ENCODE measurements around the gene RPL36.

RPL36 gene

GRCh38 chr19:5690125-5690954, at the start of gene RPL36:
RPL36 (plus strand) TSS chr19:5690295; CDS start chr19:5690508, 213 bp downstream.
- Histone ChIP-seq H3K36me3 (peaks cover 36 to 49% (median 47%) of the 10 kb centered on the region in 11 experiments), H3K9me3 (replicated peaks in 1 of 11) (no peaks in the 10 kb centered on the region), H3K4me1 (peaks cover 25 to 38% (median 32%) of the 10 kb centered on the region in 10 experiments), H3K27ac (peak within 1 kb of the TSS; percentile 82 to 97 (median 95)), H4K20me1 (peaks cover 50 to 60% (median 51%) of the 10 kb centered on the region in 11 experiments), H3K27me3 (no peaks in the 10 kb centered on the region), H3K9ac (peak within 1 kb of the TSS; percentile 87 to 99 (median 95)), H3K4me3 (peak within 1 kb of the TSS; percentile 77 to 99 (median 96)), H3K4me2 (peak within 1 kb of the TSS; percentile 70 to 93 (median 85))
- no peak for TF ChIP-seq Cebpa-rat (IDR thresholded peaks at IDR 0.05)

DNA sequence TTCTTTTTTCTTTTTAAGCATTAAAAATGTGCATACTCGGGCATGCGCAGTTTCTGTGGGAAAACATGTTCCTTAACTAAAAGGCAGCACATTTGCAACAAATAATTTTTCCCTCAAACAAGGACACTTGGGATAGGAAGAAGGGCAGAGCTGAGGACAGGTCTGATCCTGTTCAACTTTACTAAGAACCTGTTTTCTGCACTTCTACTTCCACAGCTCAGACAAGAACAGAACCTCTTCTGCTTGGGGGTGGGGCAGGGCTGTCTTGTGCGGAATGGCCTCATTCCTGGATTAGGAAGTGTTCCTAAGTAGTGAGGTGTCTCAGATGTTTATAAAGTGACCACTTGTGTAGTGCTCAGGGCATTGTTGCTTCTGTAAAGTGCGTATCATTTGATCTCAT, 48.9 kb upstream of the RPL36 start:
- Histone ChIP-seq H3K36me3 (peaks cover 75 to 100% (median 97%) of the 10 kb centered on the region in 11 experiments), H3K9me3 (replicated peaks in 1 of 11) (no peaks in the 10 kb centered on the region), H3K27ac (no peak overlapping the region), H3K4me3 (no peak overlapping the region), H4K20me1 (peaks cover 99 to 100% (median 100%) of the 10 kb centered on the region in 11 experiments), H3K27me3 (no peaks in the 10 kb centered on the region), H3K4me1 (peaks cover 0 to 6% (median 0%) of the 10 kb centered on the region in 10 experiments; a peak in 1 of 20 replicates), H3K9ac (no peak overlapping the region), H3K4me2 (no peak overlapping the region)
- TF ChIP-seq Cebpa-rat (IDR thresholded peaks at IDR 0.05): no peak

DNA sequence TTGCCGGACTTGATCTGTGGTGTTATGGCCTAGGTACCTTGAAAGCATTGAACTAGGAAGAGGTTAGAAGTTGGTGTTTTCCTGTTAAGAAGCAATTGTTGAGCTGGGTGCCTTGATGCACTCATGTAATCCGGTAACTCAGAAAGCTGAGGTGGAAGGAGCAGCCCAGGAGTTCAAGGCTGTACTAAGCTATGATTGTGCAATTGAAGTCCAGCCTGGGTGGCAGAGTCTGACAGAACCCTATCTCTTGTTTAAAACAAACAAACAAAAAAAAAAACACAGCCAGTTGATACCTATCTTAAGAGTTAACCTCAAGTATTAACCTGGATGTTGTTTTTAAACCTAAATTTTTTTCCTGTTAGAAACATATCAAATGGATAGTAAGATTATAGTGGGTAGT, 47.9 kb upstream of the RPL36 start:
- Histone ChIP-seq H3K4me1 (peaks cover 0 to 6% (median 0%) of the 10 kb centered on the region in 10 experiments; a peak in 1 of 20 replicates), H3K36me3 (peaks cover 78 to 100% (median 98%) of the 10 kb centered on the region in 11 experiments), H3K9me3 (replicated peaks in 1 of 11) (no peaks in the 10 kb centered on the region), H3K27me3 (no peaks in the 10 kb centered on the region), H3K4me2 (no peak overlapping the region), H4K20me1 (peaks cover 99 to 100% (median 100%) of the 10 kb centered on the region in 11 experiments), H3K27ac (no peak overlapping the region), H3K9ac (no peak overlapping the region), H3K4me3 (no peak overlapping the region)
- TF ChIP-seq Cebpa-rat (IDR thresholded peaks at IDR 0.05): no peak

DNA sequence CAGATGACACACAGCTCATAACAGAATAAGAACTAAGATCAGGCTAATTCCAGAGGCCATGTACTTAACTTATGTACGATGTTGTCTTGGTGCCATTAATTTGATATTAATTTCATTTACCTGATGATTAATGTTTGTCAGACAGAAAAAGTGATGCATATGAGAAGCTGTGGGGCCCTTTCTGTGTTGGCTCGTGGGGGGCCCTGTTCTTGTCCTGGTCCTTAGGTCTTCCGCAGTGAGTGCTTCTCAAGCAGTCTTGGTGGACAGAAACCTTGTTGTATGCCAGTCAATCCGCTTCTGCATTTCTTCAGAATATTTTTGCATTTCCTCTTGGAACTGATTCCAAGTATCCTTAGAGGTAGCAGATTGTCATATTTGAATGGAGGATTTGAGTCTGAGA, 47.0 kb upstream of the RPL36 start:
- H3K9ac ChIP-seq: no peak overlapping the region; a peak in 1 of 22 replicates
- H3K4me3 ChIP-seq: no peak overlapping the region
- no peak overlapping the region for H3K4me2 ChIP-seq
- no peaks in the 10 kb centered on the region for H3K4me1 ChIP-seq
- no peak for TF ChIP-seq Cebpa-rat (IDR thresholded peaks at IDR 0.05)
- no peaks in the 10 kb centered on the region for H3K9me3 ChIP-seq (replicated peaks in 1 of 11)
- H3K36me3 ChIP-seq: peaks cover 87 to 100% (median 98%) of the 10 kb centered on the region in 11 experiments
- H3K27ac ChIP-seq: no peak overlapping the region
- peaks cover 96 to 100% (median 100%) of the 10 kb centered on the region in 11 experiments for H4K20me1 ChIP-seq
- H3K27me3 ChIP-seq: no peaks in the 10 kb centered on the region

DNA sequence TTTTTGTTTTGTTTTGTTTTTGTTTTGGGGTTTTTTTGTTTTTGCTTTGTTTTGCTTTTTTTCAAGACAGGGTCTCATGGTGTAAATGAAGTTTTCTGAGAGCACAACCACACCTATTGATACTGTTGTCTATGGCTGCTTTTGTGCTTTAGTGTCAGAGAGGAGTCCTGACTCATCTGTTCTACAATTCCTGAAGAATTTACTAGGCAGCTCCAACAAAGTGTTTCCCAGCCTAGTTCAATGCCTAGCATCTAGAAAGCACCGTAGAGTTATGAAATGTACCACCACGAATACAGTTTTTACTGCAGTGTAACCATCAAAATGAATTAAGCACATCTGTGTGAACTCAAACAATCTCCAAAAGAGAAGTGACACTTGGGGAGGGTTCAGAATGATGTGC, 46.1 kb upstream of the RPL36 start:
- Histone ChIP-seq H3K9ac (0 out of 22 replicates have a peak overlapping the region, but pooled peaks of 1 of the 11 experiments have one; percentile 7), H4K20me1 (peaks cover 86 to 97% (median 96%) of the 10 kb centered on the region in 11 experiments), H3K4me1 (no peaks in the 10 kb centered on the region), H3K27ac (no peak overlapping the region), H3K36me3 (peaks cover 88 to 98% (median 95%) of the 10 kb centered on the region in 11 experiments), H3K9me3 (replicated peaks in 1 of 11) (no peaks in the 10 kb centered on the region), H3K4me2 (no peak overlapping the region), H3K27me3 (no peaks in the 10 kb centered on the region), H3K4me3 (no peak overlapping the region)
- no peak for TF ChIP-seq Cebpa-rat (IDR thresholded peaks at IDR 0.05)

DNA sequence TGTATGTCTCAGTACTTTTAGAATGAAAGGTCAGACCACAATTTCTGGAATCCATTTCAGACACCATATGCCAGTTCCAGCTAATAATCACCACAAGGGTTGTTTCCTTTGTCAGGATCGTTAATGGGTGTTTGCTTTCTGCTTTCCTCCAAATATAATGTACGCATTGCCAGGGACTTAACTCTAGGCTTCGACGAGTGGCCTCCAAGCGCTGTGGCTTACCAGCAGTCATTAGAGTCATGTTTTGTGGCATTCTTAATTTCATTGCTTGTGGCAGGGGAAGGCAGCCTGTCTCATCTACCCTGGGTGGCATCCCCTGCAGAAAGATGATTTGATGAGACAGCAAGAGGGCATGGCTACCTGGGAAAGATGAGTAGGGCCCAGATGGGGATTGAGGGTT, 44.7 kb upstream of the RPL36 start:
- no peak overlapping the region for H3K9ac ChIP-seq
- H3K4me1 ChIP-seq: no peaks in the 10 kb centered on the region
- H3K36me3 ChIP-seq: peaks cover 91 to 95% (median 92%) of the 10 kb centered on the region in 11 experiments
- no peaks in the 10 kb centered on the region for H3K27me3 ChIP-seq
- peaks cover 80 to 92% (median 91%) of the 10 kb centered on the region in 11 experiments for H4K20me1 ChIP-seq
- no peak overlapping the region for H3K4me3 ChIP-seq
- no peak overlapping the region for H3K27ac ChIP-seq
- H3K9me3 ChIP-seq (replicated peaks in 1 of 11): no peaks in the 10 kb centered on the region
- no peak overlapping the region for H3K4me2 ChIP-seq
- TF ChIP-seq Cebpa-rat (IDR thresholded peaks at IDR 0.05): no peak

GRCh38 chr19:5646703-5647102, 43.4 kb upstream of the RPL36 start:
- Histone ChIP-seq H4K20me1 (peaks cover 79 to 92% (median 91%) of the 10 kb centered on the region in 11 experiments), H3K36me3 (peaks cover 92 to 95% (median 92%) of the 10 kb centered on the region in 11 experiments), H3K4me2 (no peak overlapping the region)

DNA sequence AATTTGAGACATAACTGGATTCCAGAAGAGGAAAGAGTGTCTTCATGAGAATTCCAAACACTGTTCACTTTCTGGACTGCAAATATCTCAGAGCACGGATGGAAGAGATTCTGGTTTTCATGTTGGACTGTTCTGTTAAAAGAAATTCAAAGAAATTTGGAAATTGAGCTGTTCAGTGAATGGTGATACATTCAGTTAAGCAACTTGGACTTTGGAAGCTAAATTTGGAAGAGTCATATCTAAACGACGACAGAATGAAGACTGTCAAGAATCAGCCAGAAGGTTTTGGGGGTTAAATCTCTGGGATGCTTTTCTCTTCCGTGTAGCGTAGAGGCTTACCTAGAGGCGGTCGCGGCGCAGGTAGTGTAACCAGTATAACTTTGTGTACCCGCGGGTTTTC, 41.6 kb upstream of the RPL36 start:
- H3K27me3 ChIP-seq: no peaks in the 10 kb centered on the region

More at GRCh38 chr19:5646703-5647102, 43.4 kb upstream of the RPL36 start:
- H3K9me3 ChIP-seq (replicated peaks in 1 of 11): no peaks in the 10 kb centered on the region
- H3K27me3 ChIP-seq: no peaks in the 10 kb centered on the region
- no peak overlapping the region for H3K4me3 ChIP-seq
- no peaks in the 10 kb centered on the region for H3K4me1 ChIP-seq
- TF ChIP-seq Cebpa-rat (IDR thresholded peaks at IDR 0.05): no peak
- H3K27ac ChIP-seq: no peak overlapping the region
- H3K9ac ChIP-seq: no peak overlapping the region; a peak in 1 of 22 replicates

GRCh38 chr19:5651361-5651760, 38.7 kb upstream of the RPL36 start:
- Histone ChIP-seq H3K4me2 (no peak overlapping the region), H3K27ac (no peak overlapping the region), H3K9ac (no peak overlapping the region), H4K20me1 (peaks cover 66 to 92% (median 90%) of the 10 kb centered on the region in 11 experiments), H3K4me1 (no peaks in the 10 kb centered on the region), H3K36me3 (peaks cover 92 to 95% (median 92%) of the 10 kb centered on the region in 11 experiments), H3K4me3 (no peak overlapping the region), H3K9me3 (replicated peaks in 1 of 11) (no peaks in the 10 kb centered on the region), H3K27me3 (no peaks in the 10 kb centered on the region)
- no peak for TF ChIP-seq Cebpa-rat (IDR thresholded peaks at IDR 0.05)

More for the DNA sequence above, 41.6 kb upstream of the RPL36 start:
- no peak overlapping the region for H3K9ac ChIP-seq
- H3K4me1 ChIP-seq: no peaks in the 10 kb centered on the region
- no peak overlapping the region for H3K4me2 ChIP-seq
- no peak overlapping the region for H3K27ac ChIP-seq
- H3K9me3 ChIP-seq (replicated peaks in 1 of 11): no peaks in the 10 kb centered on the region
- peaks cover 92 to 95% (median 92%) of the 10 kb centered on the region in 11 experiments for H3K36me3 ChIP-seq
- H4K20me1 ChIP-seq: peaks cover 76 to 92% (median 91%) of the 10 kb centered on the region in 11 experiments
- no peak for TF ChIP-seq Cebpa-rat (IDR thresholded peaks at IDR 0.05)
- H3K4me3 ChIP-seq: no peak overlapping the region
